Embryonic facial prominence (tissue), 1 donor: ENCODE measurements around the gene BACE1.
"Not testable (repeated sequence)": the region's sequence is repeated elsewhere in the genome, so short reads cannot be mapped to it uniquely, and the experiment has no call there.

Experiments used
- DNase-seq: peaks from one replicate; pipeline ENCODE4 v3.0.0-alpha.2; 2016; ENCODE audit errors: extremely low spot score

Gene BACE1

GRCh38 chr11:117316197-117316961 is at the start of gene BACE1:
Gene BACE1 (minus strand): TSS chr11:117316256. CDS start chr11:117315795, 461 bp downstream.
- peak; percentile 61 for DNase-seq

- no peak for DNase-seq
These were observed 45.4 kb upstream of the BACE1 start for GRCh38 chr11:117361432-117361831.

GRCh38 chr11:117356126-117356890 is 40.3 kb upstream of the BACE1 start:
- no peak for DNase-seq

GRCh38 chr11:117354550-117354949 is 38.5 kb upstream of the BACE1 start:
- DNase-seq = no peak

- no peak for DNase-seq
These were observed 29.0 kb upstream of the BACE1 start for GRCh38 chr11:117345039-117345438.

- DNase-seq = no peak
These were observed 21.0 kb upstream of the BACE1 start for GRCh38 chr11:117337076-117337475.

- DNase-seq = no peak
These were observed 19.3 kb upstream of the BACE1 start for GRCh38 chr11:117335399-117335798.

- no peak for DNase-seq
These were observed 18.8 kb upstream of the BACE1 start for GRCh38 chr11:117334896-117335295.

- no peak for DNase-seq
These were observed 17.9 kb upstream of the BACE1 start for GRCh38 chr11:117333917-117334316.

- DNase-seq = no peak
These were observed 16.8 kb upstream of the BACE1 start for GRCh38 chr11:117332843-117333242.

- DNase-seq = peak; percentile 48
These were observed 12.4 kb upstream of the BACE1 start for GRCh38 chr11:117328375-117329010.

- peak; percentile 96 for DNase-seq
These were observed 11.7 kb upstream of the BACE1 start, which contains the start of gene CEP164 for GRCh38 chr11:117327567-117328374. Gene CEP164 (plus strand): TSS chr11:117327854. CDS start chr11:117338587, 10,733 bp downstream.

GRCh38 chr11:117327255-117327566 is 11.2 kb upstream of the BACE1 start:
- not testable (repeated sequence) for DNase-seq

GRCh38 chr11:117319214-117319840 is 3.3 kb upstream of the BACE1 start:
- no peak for DNase-seq

- DNase-seq = no peak
These were observed 2.7 kb upstream of the BACE1 start for GRCh38 chr11:117318738-117319137.

- DNase-seq = no peak
These were observed 515 bp downstream of the BACE1 start for GRCh38 chr11:117315285-117316196.

- DNase-seq = no peak
These were observed 1.2 kb downstream of the BACE1 start for GRCh38 chr11:117314840-117315239.

GRCh38 chr11:117313828-117314768 is 2.0 kb downstream of the BACE1 start:
- no peak for DNase-seq

- no peak for DNase-seq
These were observed 3.0 kb downstream of the BACE1 start for GRCh38 chr11:117313091-117313490.
